Heart left ventricle (tissue), 16 donors: ENCODE measurements around the gene IDI2. TPM values are rescaled to one million over a fixed set of nuclear protein-coding genes. Genes with fewer than 3 reads are reported as not detected.
A peak's percentile ranks its signal among the peaks of the same experiment; 100 is the strongest.

ENCODE experiments used
- ATAC-seq, 4 donors: fragments of 200-7000 bp; cut with Tn5 transposase; one replicate each; pipeline ENCODE4 v1.9.1; 2020 to 2022; ENCODE audit warnings: moderate library complexity in 4 of 4, mild to moderate bottlenecking in 3 of 4, moderate number of reproducible peaks in 1 of 4
- DNase-seq, 5 donors: peaks; one replicate each; pipeline ENCODE4 v3.0.0-alpha.2; 2020
- H3K27ac ChIP-seq, 12 donors: fragments of 200-600 bp; sonication (generic) in 4 of 12; one replicate each; pipeline versions ENCODE4 v1.5.0 to v1.8.0; 2016 to 2022; ENCODE audit warnings: mild to moderate bottlenecking in 2 of 12
- H3K27me3 ChIP-seq, 9 donors: fragments of 200-600 bp; sonication (generic) in 2 of 9; one replicate each; pipeline versions ENCODE4 v1.5.1 to v1.8.0; 2016 to 2022; ENCODE audit warnings: mild to moderate bottlenecking in 3 of 9
- H3K36me3 ChIP-seq, 9 donors: fragments of 200-600 bp; sonication (generic) in 2 of 9; one replicate each; pipeline versions ENCODE4 v1.5.0 to v1.8.0; 2018 to 2022; ENCODE audit warnings: mild to moderate bottlenecking in 2 of 9
- H3K4me1 ChIP-seq, 12 donors: fragments of 200-600 bp; sonication (generic) in 4 of 12; one replicate each; pipeline versions ENCODE4 v1.5.0 to v1.8.0; 2016 to 2022; ENCODE audit warnings: mild to moderate bottlenecking in 3 of 12
- H3K4me3 ChIP-seq, 12 donors: fragments of 200-600 bp; sonication (generic) in 4 of 12; one replicate each; pipeline versions ENCODE4 v1.5.0 to v1.8.0; 2017 to 2022; ENCODE audit warnings: mild to moderate bottlenecking in 9 of 12, moderate library complexity in 4 of 12
- H3K9me3 ChIP-seq, 12 donors: fragments of 200-600 bp; sonication (generic) in 4 of 12; one replicate each; pipeline versions ENCODE4 v1.5.0 to v1.8.0; 2016 to 2022; ENCODE audit warnings: mild to moderate bottlenecking in 1 of 12
- POLR2A ChIP-seq, 2 donors: fragments of 450-650 bp; IDR thresholded peaks; one replicate each; pipeline ENCODE4 v1.6.1; 2017; ENCODE audit warnings: antibody characterized with exemption in 2 of 2, mild to moderate bottlenecking in 2 of 2, moderate library complexity in 2 of 2
- WGBS, 4 donors: extraction: QIAGEN DNeasy Blood & Tissue Kit in 2 of 4; methylation state at CpG; one replicate each; pipeline versions ENCODE4 v1.1.5 to v1.1.7; 2013 to 2018; 5-methylcytosine and 5-hydroxymethylcytosine counted together
- intact Hi-C, 10 donors: fragments of 100-400 bp; cut with DNase I; formaldehyde crosslinking; loops; one replicate each; pipeline versions ENCODE4 v1.11.1 to v1.14.2; 2022
- polyA plus RNA-seq, 2 donors: library from polyadenylated mRNA; stranded (reverse); fragments of 200-250 nt; gene quantifications; one replicate each; pipeline ENCODE4 v1.2.3, GENCODE V29; 2013
- total RNA-seq, 9 donors: library from RNA; depleted of rRNA in 2 of 9; stranded (reverse); fragments of >200 nt in 2 of 9; fragmentation: NEBNext Ultra II Directional in 3 of 9; extraction: Animal tissue kit (Norgen Biotek cat#: 25700) in 3 of 9; gene quantifications; one replicate each; pipeline versions ENCODE4 v1.1.0 to v1.2.4, GENCODE V29; 2016 to 2023
- TF ChIP-seq, protein P1 (sequence below), 12 donors: fragments of 200-600 bp; sonication (generic) in 4 of 12; IDR thresholded peaks; one replicate each; pipeline versions ENCODE4 v1.5.0 to v1.8.0; 2018 to 2022; ENCODE audit warnings: antibody characterized with exemption in 12 of 12, mild to moderate bottlenecking in 5 of 12
- donor health status: ischemic (EF 13 %, LVEDD 7.1; RV severe dilation, severe dysfunction).
- donor health status: healthy with polysubstance abuse.
- donor health status: DM: no; HTN: yes; CAD: no.
- donor health status: DM: no; HTN: no; CAD: no.
- donor health status: ischemic (EF 25% LVEDD 6.9; RV normal size, moderate dysfunction).
- donor health status: ischemic (EF 25% LVEDD 5.7; RV mildly dilated, moderate dysfunction).
- donor health status: healthy.
- donor health status: DM: yes; HTN: yes; CAD: no.
- donor health status: ischemic (EF 35%, LVEDD 5.7; RV mildly dilated, moderate dysfunction).
- donor health status: nonischemic (EF 11% LVEDD 7.7; RV severe dilation, severe dysfunction).
- donor health status: DM: yes; HTN: yes; CAD: no.
- donor health status: PGD.
- donor health status: ischemic (EF 29% LVEDD 5.4; RV normal size, mild dysfunction).
- donor health status: nonischemic (EF 23%, LVEDD 6.1; RV moderate dilation, normal function).

The IDI2 gene
- total and polyA plus RNA-seq, 11 donors: 0.18 to 0.72 (median 0.28) TPM; not detected in 4

GRCh38 chr10:1029838-1030237 lies 4.2 kb upstream of the IDI2 start:
- no peak for TF ChIP-seq POLR2A (IDR thresholded peaks at IDR 0.05)
- TF ChIP-seq, protein P1, sequence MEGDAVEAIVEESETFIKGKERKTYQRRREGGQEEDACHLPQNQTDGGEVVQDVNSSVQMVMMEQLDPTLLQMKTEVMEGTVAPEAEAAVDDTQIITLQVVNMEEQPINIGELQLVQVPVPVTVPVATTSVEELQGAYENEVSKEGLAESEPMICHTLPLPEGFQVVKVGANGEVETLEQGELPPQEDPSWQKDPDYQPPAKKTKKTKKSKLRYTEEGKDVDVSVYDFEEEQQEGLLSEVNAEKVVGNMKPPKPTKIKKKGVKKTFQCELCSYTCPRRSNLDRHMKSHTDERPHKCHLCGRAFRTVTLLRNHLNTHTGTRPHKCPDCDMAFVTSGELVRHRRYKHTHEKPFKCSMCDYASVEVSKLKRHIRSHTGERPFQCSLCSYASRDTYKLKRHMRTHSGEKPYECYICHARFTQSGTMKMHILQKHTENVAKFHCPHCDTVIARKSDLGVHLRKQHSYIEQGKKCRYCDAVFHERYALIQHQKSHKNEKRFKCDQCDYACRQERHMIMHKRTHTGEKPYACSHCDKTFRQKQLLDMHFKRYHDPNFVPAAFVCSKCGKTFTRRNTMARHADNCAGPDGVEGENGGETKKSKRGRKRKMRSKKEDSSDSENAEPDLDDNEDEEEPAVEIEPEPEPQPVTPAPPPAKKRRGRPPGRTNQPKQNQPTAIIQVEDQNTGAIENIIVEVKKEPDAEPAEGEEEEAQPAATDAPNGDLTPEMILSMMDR (IDR thresholded peaks at IDR 0.05): no peak

GRCh38 chr10:1026578-1026977 lies 919 bp upstream of the IDI2 start:
- Histone ChIP-seq H3K27me3 (no peaks in the 10 kb centered on the region), H3K4me1 (peaks cover 0 to 5% (median 0%) of the 10 kb centered on the region in 12 donors), H3K9me3 (no peaks in the 10 kb centered on the region), H3K4me3 (no peak overlapping the region), H3K27ac (peak overlapping the region in 10 of 12 donors; percentile 35 to 81 (median 64)), H3K36me3 (no peaks in the 10 kb centered on the region)
- DNase-seq: no peak
- no peak for TF ChIP-seq POLR2A (IDR thresholded peaks at IDR 0.05)
- TF ChIP-seq, protein P1 (IDR thresholded peaks at IDR 0.05): no peak
- peak in 3 of 4 donors; percentile 62 to 68 (median 63) for ATAC-seq
- intact Hi-C loops: no loop called here
- WGBS, 4 donors: 50 to 66% (median 53%) methylated on average over 6 of the region's 6 CpGs

More at GRCh38 chr10:1029838-1030237, 4.2 kb upstream of the IDI2 start:
- Histone ChIP-seq H3K36me3 (no peaks in the 10 kb centered on the region), H3K27me3 (no peaks in the 10 kb centered on the region), H3K27ac (no peak overlapping the region), H3K9me3 (no peaks in the 10 kb centered on the region), H3K4me3 (no peak overlapping the region), H3K4me1 (peaks cover 0 to 16% (median 0%) of the 10 kb centered on the region in 12 donors)
- intact Hi-C loops: no loop called here
- DNase-seq: no peak
- 96 to 97% (median 96%) methylated on average over 7 of the region's 7 CpGs for WGBS, 4 donors
- no peak for ATAC-seq

DNA sequence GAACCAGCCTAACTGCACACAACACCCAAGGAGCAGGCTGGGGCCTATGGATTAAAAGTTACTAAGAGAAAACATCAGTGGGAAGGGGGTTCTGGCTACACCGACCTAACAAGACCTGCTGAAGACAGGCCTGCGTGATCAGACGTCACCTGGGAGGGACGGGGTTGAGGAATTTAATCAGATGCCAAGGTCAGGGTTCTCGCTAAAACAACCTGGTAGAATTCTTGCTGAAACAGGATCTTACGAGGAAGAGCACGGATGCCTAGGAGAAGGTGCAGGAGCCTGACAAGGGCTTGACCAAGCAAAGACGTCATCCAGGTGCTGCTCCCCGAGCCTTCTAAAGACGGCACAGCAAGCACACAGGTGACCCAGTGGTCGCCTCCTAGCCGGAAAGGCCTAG lies 1.6 kb downstream of the IDI2 start:
- DNase-seq: no peak
- intact Hi-C loops: no loop called here
- ATAC-seq: no peak
- Histone ChIP-seq H3K4me3 (no peak overlapping the region), H3K4me1 (peaks cover 0 to 5% (median 0%) of the 10 kb centered on the region in 12 donors), H3K36me3 (peaks cover 0 to 15% (median 9%) of the 10 kb centered on the region in 9 donors), H3K27ac (no peak overlapping the region), H3K9me3 (no peaks in the 10 kb centered on the region), H3K27me3 (no peaks in the 10 kb centered on the region)
- no peak for TF ChIP-seq POLR2A (IDR thresholded peaks at IDR 0.05)
- TF ChIP-seq, protein P1 (IDR thresholded peaks at IDR 0.05): no peak
- 90 to 92% (median 91%) methylated on average over 12 of the region's 12 CpGs for WGBS, 4 donors

DNA sequence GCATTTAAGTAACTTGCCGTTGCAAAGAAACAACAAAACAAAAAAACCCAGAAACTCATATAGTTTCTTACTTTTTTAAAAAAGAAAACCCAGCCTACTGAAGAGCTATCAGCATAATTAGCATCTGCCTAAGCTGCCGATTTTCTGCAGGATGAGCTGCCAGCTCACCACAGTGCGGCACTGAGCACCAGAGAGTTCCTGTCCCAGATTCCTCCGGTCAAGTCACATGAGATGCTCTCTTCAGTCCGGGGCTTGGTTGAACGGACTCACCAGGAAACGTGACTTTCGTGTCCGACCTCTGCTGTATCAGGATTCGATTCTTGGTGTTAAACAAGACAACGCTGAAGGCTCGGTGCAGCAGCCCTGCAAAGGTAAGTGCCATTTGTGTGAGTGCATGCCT lies 3.2 kb downstream of the IDI2 start:
- Histone ChIP-seq H3K9me3 (no peaks in the 10 kb centered on the region), H3K36me3 (peaks cover 0 to 28% (median 25%) of the 10 kb centered on the region in 9 donors), H3K4me3 (peak overlapping the region in 8 of 12 donors; percentile 26 to 54 (median 38)), H3K27ac (peak overlapping the region in 8 of 12 donors; percentile 33 to 65 (median 53)), H3K27me3 (no peaks in the 10 kb centered on the region), H3K4me1 (peaks cover 0 to 5% (median 0%) of the 10 kb centered on the region in 12 donors)
- WGBS, 4 donors: 45 to 65% (median 61%) methylated on average over 12 of the region's 12 CpGs
- TF ChIP-seq POLR2A (IDR thresholded peaks at IDR 0.05): no peak
- TF ChIP-seq, protein P1 (IDR thresholded peaks at IDR 0.05): peak in 1 of 12 donors; percentile 6
- peak in 3 of 5 donors; percentile 30 to 45 (median 35) for DNase-seq
- ATAC-seq: peak; percentile 49 to 80 (median 72)
- intact Hi-C loops: no loop called here
